ES-I3 (cell line): ENCODE measurements around the gene CACNA1I.

ENCODE experiments used
- H3K36me3 ChIP-seq: 2 replicates; pipeline ENCODE4 v1.6.1; 2013; ENCODE audit warnings: mild to moderate bottlenecking, low read length, control low read depth, moderate library complexity; ENCODE audit not compliant: insufficient read depth
- H3K4me1 ChIP-seq: 2 replicates; pipeline ENCODE4 v1.6.1; 2013; ENCODE audit warnings: mild to moderate bottlenecking, control low read depth, low read length; ENCODE audit not compliant: insufficient read depth
- H3K9ac ChIP-seq: 2 replicates; pipeline ENCODE4 v1.6.1; 2013; ENCODE audit warnings: low read depth, mild to moderate bottlenecking, low read length, moderate library complexity
- H3K9me3 ChIP-seq: 2 replicates; pipeline ENCODE4 v1.6.1; 2013; ENCODE audit warnings: mild to moderate bottlenecking, low read length, moderate library complexity; ENCODE audit not compliant: control insufficient read depth, insufficient read depth

The CACNA1I gene

DNA sequence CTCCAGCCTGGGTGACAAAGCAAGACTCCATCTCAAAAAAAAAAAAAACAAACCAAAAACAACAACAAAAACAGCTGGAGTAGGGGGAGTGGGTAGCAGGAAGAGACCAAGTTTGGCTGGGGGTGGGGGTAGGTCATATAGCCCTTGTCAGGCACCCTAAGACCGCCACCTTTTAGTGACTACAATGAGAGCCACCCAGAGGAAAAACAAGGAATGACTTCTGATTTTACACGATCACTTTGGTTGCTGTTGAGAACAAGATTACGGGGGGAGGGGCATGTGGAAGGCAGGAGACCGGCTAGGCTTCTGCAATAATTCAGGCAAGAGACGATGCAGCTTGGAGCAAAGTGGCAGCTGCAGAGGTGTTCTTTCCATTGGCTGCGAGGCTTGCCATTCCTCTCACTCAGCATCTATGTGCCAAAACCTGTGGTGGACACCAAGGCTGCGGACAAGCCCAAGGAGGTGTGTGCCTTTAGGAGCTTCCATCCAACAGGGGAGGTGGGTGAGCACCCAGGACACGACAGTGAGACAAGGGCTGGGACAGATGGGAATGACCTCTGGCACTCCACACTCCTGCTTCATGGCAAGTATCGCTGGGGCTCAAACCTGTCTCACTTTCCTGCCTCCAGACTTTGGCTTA, 39.7 kb upstream of the CACNA1I start:
- H3K4me1 ChIP-seq = peaks cover 26% of the 10 kb centered on the region; the same call in 1 of the 2 replicates
- H3K9ac ChIP-seq = no peak overlapping the region
- H3K36me3 ChIP-seq = no peaks in the 10 kb centered on the region
- no peaks in the 10 kb centered on the region for H3K9me3 ChIP-seq

- no peaks in the 10 kb centered on the region for H3K9me3 ChIP-seq
- peak within 1 kb of the TSS; percentile 94 for H3K9ac ChIP-seq
- no peaks in the 10 kb centered on the region for H3K36me3 ChIP-seq
- peaks cover 26% of the 10 kb centered on the region; the same call in 1 of the 2 replicates for H3K4me1 ChIP-seq
These were observed 38.1 kb upstream of the CACNA1I start, which contains the start of gene RPS19BP1 for GRCh38 chr22:39532215-39533073. Gene RPS19BP1 (minus strand): TSS chr22:39532748. CDS start chr22:39532738, 10 bp downstream.

DNA sequence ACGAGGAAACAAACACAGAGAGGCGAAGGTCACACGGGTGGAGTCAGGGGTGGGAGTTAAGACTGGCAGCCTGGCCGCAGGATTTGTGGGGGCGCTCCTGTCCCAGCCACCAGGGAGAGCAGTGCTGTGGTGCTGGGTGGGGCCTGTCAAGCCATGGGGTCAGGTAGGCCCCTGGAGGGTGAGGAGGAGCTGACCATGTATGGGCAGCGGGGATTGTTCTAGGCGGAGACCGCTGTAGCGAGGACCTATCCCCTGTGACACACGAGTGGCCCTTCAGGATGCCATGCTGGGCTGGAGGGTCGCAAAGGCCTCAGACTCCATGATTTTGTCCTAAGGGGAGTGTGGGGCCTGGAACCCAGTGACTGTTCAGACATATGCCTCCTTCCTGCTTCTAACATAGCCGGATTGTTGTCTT, 36.5 kb upstream of the CACNA1I start:
- Histone ChIP-seq H3K4me1 (peaks cover 14% of the 10 kb centered on the region; the same call in 1 of the 2 replicates), H3K36me3 (no peaks in the 10 kb centered on the region), H3K9ac (no peak overlapping the region), H3K9me3 (no peaks in the 10 kb centered on the region)

GRCh38 chr22:39534591-39535356, 35.8 kb upstream of the CACNA1I start:
- no peaks in the 10 kb centered on the region for H3K36me3 ChIP-seq
- peaks cover 11% of the 10 kb centered on the region; the same call in 1 of the 2 replicates for H3K4me1 ChIP-seq
- H3K9me3 ChIP-seq = no peaks in the 10 kb centered on the region
- peak overlapping the region; percentile 2; the same call in 1 of the 2 replicates for H3K9ac ChIP-seq

DNA sequence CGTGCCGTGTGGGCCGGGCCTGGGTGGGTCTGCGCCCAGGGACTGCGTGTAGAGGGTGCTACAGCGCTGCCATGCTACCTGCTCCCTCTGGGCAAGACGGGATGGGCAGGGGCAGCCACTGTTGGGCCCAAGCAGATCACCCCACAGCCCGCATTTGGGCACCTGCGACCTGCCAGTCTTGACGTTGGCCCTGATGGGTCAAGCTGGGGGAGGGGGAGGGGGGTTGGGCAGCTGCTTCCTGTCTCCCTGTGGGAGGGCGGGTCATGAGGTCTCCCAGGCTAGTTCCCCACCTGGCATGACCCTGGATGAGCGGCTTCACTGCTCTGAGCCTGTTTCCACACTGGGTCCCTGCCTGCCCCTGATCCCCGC, 35.2 kb upstream of the CACNA1I start:
- H3K4me1 ChIP-seq = peaks cover 11% of the 10 kb centered on the region; the same call in 1 of the 2 replicates
- no peaks in the 10 kb centered on the region for H3K36me3 ChIP-seq
- peak overlapping the region; percentile 2; the same call in 1 of the 2 replicates for H3K9ac ChIP-seq
- H3K9me3 ChIP-seq = no peaks in the 10 kb centered on the region

GRCh38 chr22:39535831-39536449, 34.6 kb upstream of the CACNA1I start:
- peaks cover 9% of the 10 kb centered on the region; the same call in 1 of the 2 replicates for H3K4me1 ChIP-seq
- H3K36me3 ChIP-seq = no peaks in the 10 kb centered on the region
- H3K9me3 ChIP-seq = no peaks in the 10 kb centered on the region
- no peak overlapping the region for H3K9ac ChIP-seq

DNA sequence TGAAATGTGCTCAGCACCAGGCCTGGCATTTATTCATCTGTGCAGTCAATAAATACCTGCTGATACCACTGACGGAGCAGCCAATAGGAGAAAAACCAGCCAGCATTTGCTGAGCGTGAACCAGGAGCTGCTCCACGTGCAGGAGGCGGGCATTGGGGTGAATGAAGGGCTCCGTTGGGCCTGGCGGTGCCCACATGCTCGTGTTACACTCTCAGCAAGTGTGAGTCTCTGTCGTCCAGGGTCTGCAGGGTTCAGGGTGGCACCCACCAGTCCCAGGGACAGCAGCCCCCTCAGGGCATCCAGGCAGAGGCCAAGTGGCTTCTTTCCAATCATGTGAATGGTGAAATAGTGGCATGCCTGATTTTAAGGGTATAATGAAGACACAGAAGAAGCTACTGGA, 33.8 kb upstream of the CACNA1I start:
- Histone ChIP-seq H3K4me1 (peaks cover 3% of the 10 kb centered on the region; the same call in 1 of the 2 replicates), H3K9ac (no peak overlapping the region), H3K9me3 (no peaks in the 10 kb centered on the region), H3K36me3 (no peaks in the 10 kb centered on the region)

- Histone ChIP-seq H3K36me3 (no peaks in the 10 kb centered on the region), H3K9me3 (no peaks in the 10 kb centered on the region)
These were observed 32.6 kb upstream of the CACNA1I start for GRCh38 chr22:39537975-39538374.

GRCh38 chr22:39543095-39543494, 27.5 kb upstream of the CACNA1I start:
- no peaks in the 10 kb centered on the region for H3K36me3 ChIP-seq
- no peaks in the 10 kb centered on the region for H3K4me1 ChIP-seq
- H3K9ac ChIP-seq = no peak overlapping the region
- no peaks in the 10 kb centered on the region for H3K9me3 ChIP-seq

More at GRCh38 chr22:39537975-39538374, 32.6 kb upstream of the CACNA1I start:
- H3K9ac ChIP-seq = no peak overlapping the region
- peaks cover 3% of the 10 kb centered on the region; the same call in 1 of the 2 replicates for H3K4me1 ChIP-seq

- H3K9ac ChIP-seq = no peak overlapping the region
- H3K9me3 ChIP-seq = no peaks in the 10 kb centered on the region
- H3K4me1 ChIP-seq = no peaks in the 10 kb centered on the region
These were observed 24.9 kb upstream of the CACNA1I start for GRCh38 chr22:39545386-39546365.

GRCh38 chr22:39546889-39547586, 23.5 kb upstream of the CACNA1I start:
- Histone ChIP-seq H3K9me3 (no peaks in the 10 kb centered on the region), H3K9ac (no peak overlapping the region), H3K4me1 (no peaks in the 10 kb centered on the region), H3K36me3 (no peaks in the 10 kb centered on the region)

More at GRCh38 chr22:39545386-39546365, 24.9 kb upstream of the CACNA1I start:
- no peaks in the 10 kb centered on the region for H3K36me3 ChIP-seq

DNA sequence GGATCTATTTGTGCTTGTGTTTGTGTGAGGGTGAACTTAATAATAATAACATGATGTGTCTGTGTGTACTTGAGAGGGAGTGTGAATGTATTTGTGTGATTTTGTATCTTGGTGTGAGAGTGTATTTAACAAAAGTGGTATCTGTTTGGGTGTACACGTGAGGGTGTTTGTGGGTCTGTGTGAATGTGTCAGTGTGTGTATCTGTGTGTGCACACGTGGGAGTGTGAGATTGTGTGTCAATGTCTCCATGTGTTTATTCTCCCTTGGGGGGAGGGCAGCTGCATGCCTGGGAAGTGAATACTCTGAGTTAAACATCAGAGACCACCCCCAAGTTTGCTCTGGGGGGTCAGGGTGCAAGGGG, 23.0 kb upstream of the CACNA1I start:
- Histone ChIP-seq H3K9ac (no peak overlapping the region), H3K36me3 (no peaks in the 10 kb centered on the region), H3K4me1 (no peaks in the 10 kb centered on the region), H3K9me3 (no peaks in the 10 kb centered on the region)
